Heart left ventricle (tissue), 16 donors: ENCODE data around the gene LYG1. TPM values are rescaled to one million over a fixed set of nuclear protein-coding genes. Genes with fewer than 3 reads are reported as not detected.

Experiments
- ATAC-seq, 4 donors: fragments of 200-7000 bp; cut with Tn5 transposase; one replicate each; pipeline ENCODE4 v1.9.1; 2020 to 2022; ENCODE audit warnings: moderate library complexity in 4 of 4, mild to moderate bottlenecking in 3 of 4, moderate number of reproducible peaks in 1 of 4
- DNase-seq, 5 donors: peaks; one replicate each; pipeline ENCODE4 v3.0.0-alpha.2; 2020
- H3K27ac ChIP-seq, 12 donors: fragments of 200-600 bp; sonication (generic) in 4 of 12; one replicate each; pipeline versions ENCODE4 v1.5.0 to v1.8.0; 2016 to 2022; ENCODE audit warnings: mild to moderate bottlenecking in 2 of 12
- H3K27me3 ChIP-seq, 9 donors: fragments of 200-600 bp; sonication (generic) in 2 of 9; one replicate each; pipeline versions ENCODE4 v1.5.1 to v1.8.0; 2016 to 2022; ENCODE audit warnings: mild to moderate bottlenecking in 3 of 9
- H3K36me3 ChIP-seq, 9 donors: fragments of 200-600 bp; sonication (generic) in 2 of 9; one replicate each; pipeline versions ENCODE4 v1.5.0 to v1.8.0; 2018 to 2022; ENCODE audit warnings: mild to moderate bottlenecking in 2 of 9
- H3K4me1 ChIP-seq, 12 donors: fragments of 200-600 bp; sonication (generic) in 4 of 12; one replicate each; pipeline versions ENCODE4 v1.5.0 to v1.8.0; 2016 to 2022; ENCODE audit warnings: mild to moderate bottlenecking in 3 of 12
- H3K4me3 ChIP-seq, 12 donors: fragments of 200-600 bp; sonication (generic) in 4 of 12; one replicate each; pipeline versions ENCODE4 v1.5.0 to v1.8.0; 2017 to 2022; ENCODE audit warnings: mild to moderate bottlenecking in 9 of 12, moderate library complexity in 4 of 12
- H3K9me3 ChIP-seq, 12 donors: fragments of 200-600 bp; sonication (generic) in 4 of 12; one replicate each; pipeline versions ENCODE4 v1.5.0 to v1.8.0; 2016 to 2022; ENCODE audit warnings: mild to moderate bottlenecking in 1 of 12
- CTCF ChIP-seq, 12 donors: fragments of 200-600 bp; sonication (generic) in 4 of 12; IDR thresholded peaks; one replicate each; pipeline versions ENCODE4 v1.5.0 to v1.8.0; 2018 to 2022; ENCODE audit warnings: antibody characterized with exemption in 12 of 12, mild to moderate bottlenecking in 5 of 12
- POLR2A ChIP-seq, 2 donors: fragments of 450-650 bp; IDR thresholded peaks; one replicate each; pipeline ENCODE4 v1.6.1; 2017; ENCODE audit warnings: antibody characterized with exemption in 2 of 2, mild to moderate bottlenecking in 2 of 2, moderate library complexity in 2 of 2
- WGBS, 4 donors: extraction: QIAGEN DNeasy Blood & Tissue Kit in 2 of 4; methylation state at CpG; one replicate each; pipeline versions ENCODE4 v1.1.5 to v1.1.7; 2013 to 2018; 5-methylcytosine and 5-hydroxymethylcytosine counted together
- intact Hi-C, 10 donors: fragments of 100-400 bp; cut with DNase I; formaldehyde crosslinking; loops; one replicate each; pipeline versions ENCODE4 v1.11.1 to v1.14.2; 2022
- polyA plus RNA-seq, 2 donors: library from polyadenylated mRNA; stranded (reverse); fragments of 200-250 nt; gene quantifications; one replicate each; pipeline ENCODE4 v1.2.3, GENCODE V29; 2013
- total RNA-seq, 9 donors: library from RNA; depleted of rRNA in 2 of 9; stranded (reverse); fragments of >200 nt in 2 of 9; fragmentation: NEBNext Ultra II Directional in 3 of 9; extraction: Animal tissue kit (Norgen Biotek cat#: 25700) in 3 of 9; gene quantifications; one replicate each; pipeline versions ENCODE4 v1.1.0 to v1.2.4, GENCODE V29; 2016 to 2023
- donor health status: ischemic (EF 13 %, LVEDD 7.1; RV severe dilation, severe dysfunction).
- donor health status: healthy with polysubstance abuse.
- donor health status: DM: no; HTN: yes; CAD: no.
- donor health status: DM: no; HTN: no; CAD: no.
- donor health status: ischemic (EF 25% LVEDD 6.9; RV normal size, moderate dysfunction).
- donor health status: ischemic (EF 25% LVEDD 5.7; RV mildly dilated, moderate dysfunction).
- donor health status: healthy.
- donor health status: DM: yes; HTN: yes; CAD: no.
- donor health status: ischemic (EF 35%, LVEDD 5.7; RV mildly dilated, moderate dysfunction).
- donor health status: nonischemic (EF 11% LVEDD 7.7; RV severe dilation, severe dysfunction).
- donor health status: DM: yes; HTN: yes; CAD: no.
- donor health status: PGD.
- donor health status: ischemic (EF 29% LVEDD 5.4; RV normal size, mild dysfunction).
- donor health status: nonischemic (EF 23%, LVEDD 6.1; RV moderate dilation, normal function).

LYG1 gene
- total and polyA plus RNA-seq, 11 donors, result 0.29 to 1.2 (median 0.57) TPM; not detected in 3

- Histone ChIP-seq H3K27me3 (no peaks in the 10 kb centered on the region), H3K4me1 (peaks cover 0 to 6% (median 0%) of the 10 kb centered on the region in 12 donors), H3K36me3 (no peaks in the 10 kb centered on the region), H3K27ac (peak overlapping the region in 3 of 12 donors; percentile 17 to 37 (median 19)), H3K9me3 (no peaks in the 10 kb centered on the region), H3K4me3 (no peak overlapping the region)
- intact Hi-C loops, result no loop called here
- no peak for TF ChIP-seq POLR2A (IDR thresholded peaks at IDR 0.05)
- TF ChIP-seq CTCF (IDR thresholded peaks at IDR 0.05), result no peak
- ATAC-seq, result peak; percentile 77 to 95 (median 90)
- 53 to 74% (median 58%) methylated on average over 6 of the region's 6 CpGs for WGBS, 4 donors
- peak in 3 of 5 donors; percentile 20 to 27 (median 26) for DNase-seq
Observed at GRCh38 chr2:99238599-99238998, 62.4 kb downstream of the LYG1 start.

Other genes starting within 250 kb of the LYG1 start
- gene C2orf15, start 159.5 kb downstream of the LYG1 start, total RNA-seq, result under 1 TPM in 3 of 9 donors, not detected in 6; 0.29 to 0.70 (median 0.69) TPM
- under 1 TPM in 1 of 2 donors, not detected in 1; 0.04 TPM for gene C2orf15, start 159.5 kb downstream of the LYG1 start, polyA plus RNA-seq
- gene TSGA10, start 146.3 kb downstream of the LYG1 start, total RNA-seq, result 10 to 100 TPM in 1 of 9 donors, 1 to 10 TPM in 8; 1.3 to 63.7 (median 2.9) TPM
- gene TSGA10, start 146.3 kb downstream of the LYG1 start, polyA plus RNA-seq, result 1 to 10 TPM in 1 of 2 donors, under 1 TPM in 1; 0.75 to 1.7 TPM
- gene LIPT1, start 146.2 kb downstream of the LYG1 start, total RNA-seq, result 10 to 100 TPM in 2 of 9 donors, 1 to 10 TPM in 7; 5.3 to 10.9 (median 7.5) TPM
- 10 to 100 TPM in 1 of 2 donors, 1 to 10 TPM in 1; 5.3 to 12.4 TPM for gene LIPT1, start 146.2 kb downstream of the LYG1 start, polyA plus RNA-seq
- 10 to 100 TPM in 8 of 9 donors, 1 to 10 TPM in 1; 8.4 to 16.4 (median 14.0) TPM for gene MITD1, start 120.1 kb downstream of the LYG1 start, total RNA-seq
- gene MITD1, start 120.1 kb downstream of the LYG1 start, polyA plus RNA-seq, result 10 to 100 TPM; 21.7 to 22.6 TPM
- gene MRPL30, start 120.0 kb downstream of the LYG1 start, total RNA-seq, result 10 to 100 TPM; 26.4 to 38.3 (median 34.3) TPM
- 10 to 100 TPM; 24.9 to 30.7 TPM for gene MRPL30, start 120.0 kb downstream of the LYG1 start, polyA plus RNA-seq
- gene LYG2, start 45.5 kb downstream of the LYG1 start, total RNA-seq, result not detected
- gene LYG2, start 45.5 kb downstream of the LYG1 start, polyA plus RNA-seq, result not detected
- gene TXNDC9, start 35.1 kb upstream of the LYG1 start, total RNA-seq, result 10 to 100 TPM; 19.4 to 34.3 (median 22.7) TPM
- 10 to 100 TPM; 15.8 to 37.5 TPM for gene TXNDC9, start 35.1 kb upstream of the LYG1 start, polyA plus RNA-seq
- gene EIF5B, start 36.2 kb upstream of the LYG1 start, total RNA-seq, result 100 to 1,000 TPM in 2 of 9 donors, 10 to 100 TPM in 7; 56.1 to 165 (median 86.8) TPM
- gene EIF5B, start 36.2 kb upstream of the LYG1 start, polyA plus RNA-seq, result 100 to 1,000 TPM; 109 to 115 TPM
- 10 to 100 TPM; 24.7 to 76.1 (median 32.8) TPM for gene REV1, start 188.8 kb upstream of the LYG1 start, total RNA-seq
- gene REV1, start 188.8 kb upstream of the LYG1 start, polyA plus RNA-seq, result 10 to 100 TPM; 14.7 to 18.0 TPM